ENCODE data around the gene ZSWIM1.

GRCh38 chr20:45873409-45874103 lies 7.5 kb upstream of the ZSWIM1 start:
- TF ChIP-seq, protein P1, sequence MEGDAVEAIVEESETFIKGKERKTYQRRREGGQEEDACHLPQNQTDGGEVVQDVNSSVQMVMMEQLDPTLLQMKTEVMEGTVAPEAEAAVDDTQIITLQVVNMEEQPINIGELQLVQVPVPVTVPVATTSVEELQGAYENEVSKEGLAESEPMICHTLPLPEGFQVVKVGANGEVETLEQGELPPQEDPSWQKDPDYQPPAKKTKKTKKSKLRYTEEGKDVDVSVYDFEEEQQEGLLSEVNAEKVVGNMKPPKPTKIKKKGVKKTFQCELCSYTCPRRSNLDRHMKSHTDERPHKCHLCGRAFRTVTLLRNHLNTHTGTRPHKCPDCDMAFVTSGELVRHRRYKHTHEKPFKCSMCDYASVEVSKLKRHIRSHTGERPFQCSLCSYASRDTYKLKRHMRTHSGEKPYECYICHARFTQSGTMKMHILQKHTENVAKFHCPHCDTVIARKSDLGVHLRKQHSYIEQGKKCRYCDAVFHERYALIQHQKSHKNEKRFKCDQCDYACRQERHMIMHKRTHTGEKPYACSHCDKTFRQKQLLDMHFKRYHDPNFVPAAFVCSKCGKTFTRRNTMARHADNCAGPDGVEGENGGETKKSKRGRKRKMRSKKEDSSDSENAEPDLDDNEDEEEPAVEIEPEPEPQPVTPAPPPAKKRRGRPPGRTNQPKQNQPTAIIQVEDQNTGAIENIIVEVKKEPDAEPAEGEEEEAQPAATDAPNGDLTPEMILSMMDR (IDR thresholded peaks at IDR 0.05): no peak
- no peak for TF ChIP-seq POLR2A (IDR thresholded peaks at IDR 0.05)

All from heart left ventricle (tissue), 13 donors.